Nephron (organoid): ENCODE measurements around the gene ATP6V1B1.

ENCODE experiments used
- H3K27ac Mint-ChIP-seq, 3 experiments: 2 replicates each; pipeline ENCODE4 v1.8.0; 2020; ENCODE audit warnings: mixed read lengths in 3 of 3, mild to moderate bottlenecking in 2 of 3, moderate library complexity in 1 of 3
- H3K27me3 Mint-ChIP-seq: 2 replicates; pipeline ENCODE4 v1.8.0; 2021; ENCODE audit warnings: low read depth, mild to moderate bottlenecking, moderate library complexity, mixed read lengths
- H3K36me3 Mint-ChIP-seq: 2 replicates; pipeline ENCODE4 v1.8.0; 2020; ENCODE audit warnings: low read depth, mixed read lengths
- H3K4me1 Mint-ChIP-seq: 2 replicates; pipeline ENCODE4 v1.8.0; 2020; ENCODE audit warnings: mixed read lengths
- H3K4me3 Mint-ChIP-seq, 3 experiments: 2 replicates each; pipeline ENCODE4 v1.8.0; 2020; ENCODE audit warnings: mild to moderate bottlenecking in 3 of 3, mixed read lengths in 3 of 3, moderate library complexity in 2 of 3
- H3K9me3 Mint-ChIP-seq: 2 replicates; pipeline ENCODE4 v1.8.0; 2020; ENCODE audit warnings: mixed read lengths
- CTCF ChIP-seq, 3 experiments: fragments of 200-600 bp; sonication (generic); IDR thresholded peaks; one replicate each; pipeline ENCODE4 v1.5.0; 2021; ENCODE audit warnings: antibody characterized with exemption in 3 of 3; ENCODE audit not compliant: unreplicated experiment in 3 of 3

ATP6V1B1 gene

GRCh38 chr2:70991142-70991541 lies 55.4 kb downstream of the ATP6V1B1 start:
- no peak for TF ChIP-seq CTCF (IDR thresholded peaks at IDR 0.05; ENCODE audit: unreplicated experiment in 3 of 3)
- H3K27me3 Mint-ChIP-seq, result peaks cover 14% of the 10 kb centered on the region
- H3K36me3 Mint-ChIP-seq, result peaks cover 31% of the 10 kb centered on the region
- H3K4me3 Mint-ChIP-seq, result peak overlapping the region; percentile 56 to 74 (median 71)
- peaks cover 14% of the 10 kb centered on the region for H3K4me1 Mint-ChIP-seq
- no peak overlapping the region for H3K27ac Mint-ChIP-seq
- no peaks in the 10 kb centered on the region for H3K9me3 Mint-ChIP-seq

- peaks cover 17% of the 10 kb centered on the region for H3K27me3 Mint-ChIP-seq
These were observed 56.0 kb downstream of the ATP6V1B1 start for GRCh38 chr2:70991742-70992141.

GRCh38 chr2:70992945-70993853 lies 57.5 kb downstream of the ATP6V1B1 start:
- peaks cover 14% of the 10 kb centered on the region for H3K4me1 Mint-ChIP-seq
- H3K36me3 Mint-ChIP-seq, result peaks cover 14% of the 10 kb centered on the region
- H3K27ac Mint-ChIP-seq, result peak overlapping the region in 1 of 3 experiments; percentile 53
- TF ChIP-seq CTCF (IDR thresholded peaks at IDR 0.05; ENCODE audit: unreplicated experiment in 3 of 3), result no peak
- peaks cover 19% of the 10 kb centered on the region for H3K27me3 Mint-ChIP-seq
- no peaks in the 10 kb centered on the region for H3K9me3 Mint-ChIP-seq
- peak overlapping the region; percentile 97 to 100 (median 99) for H3K4me3 Mint-ChIP-seq

More at GRCh38 chr2:70991742-70992141, 56.0 kb downstream of the ATP6V1B1 start:
- H3K9me3 Mint-ChIP-seq, result no peaks in the 10 kb centered on the region
- TF ChIP-seq CTCF (IDR thresholded peaks at IDR 0.05; ENCODE audit: unreplicated experiment in 3 of 3), result no peak
- H3K4me3 Mint-ChIP-seq, result peak overlapping the region; percentile 49 to 74 (median 61)
- peaks cover 14% of the 10 kb centered on the region for H3K4me1 Mint-ChIP-seq
- H3K36me3 Mint-ChIP-seq, result peaks cover 25% of the 10 kb centered on the region
- H3K27ac Mint-ChIP-seq, result no peak overlapping the region

- H3K27ac Mint-ChIP-seq, result peak overlapping the region; percentile 53 to 68 (median 59)
These were observed 58.5 kb downstream of the ATP6V1B1 start for GRCh38 chr2:70994009-70994698.

More at GRCh38 chr2:70994009-70994698, 58.5 kb downstream of the ATP6V1B1 start:
- H3K4me3 Mint-ChIP-seq, result peak overlapping the region; percentile 97 to 100 (median 99)
- peaks cover 14% of the 10 kb centered on the region for H3K4me1 Mint-ChIP-seq
- TF ChIP-seq CTCF (IDR thresholded peaks at IDR 0.05; ENCODE audit: unreplicated experiment in 3 of 3), result no peak
- H3K27me3 Mint-ChIP-seq, result peaks cover 19% of the 10 kb centered on the region
- peaks cover 5% of the 10 kb centered on the region for H3K36me3 Mint-ChIP-seq
- H3K9me3 Mint-ChIP-seq, result no peaks in the 10 kb centered on the region
